Endodermal cell (in vitro differentiated cells): ENCODE data around the gene PARP12. TPM values are rescaled to one million over a fixed set of nuclear protein-coding genes. Genes with fewer than 3 reads are reported as not detected.

Source experiments
- DNase-seq: peaks from one replicate; pipeline ENCODE4 v3.0.0-alpha.2; 2017
- H3K27ac ChIP-seq: 2 replicates; pipeline ENCODE4 v1.5.1; 2013; ENCODE audit warnings: mild to moderate bottlenecking, low read depth, low read length, moderate library complexity
- H3K27me3 ChIP-seq: 2 replicates; pipeline ENCODE4 v1.6.1; 2013; ENCODE audit warnings: mild to moderate bottlenecking, low read length, moderate library complexity; ENCODE audit not compliant: insufficient read depth, control insufficient read depth, poor library complexity, severe bottlenecking
- H3K36me3 ChIP-seq: 2 replicates; pipeline ENCODE4 v1.7.0; 2013; ENCODE audit warnings: mild to moderate bottlenecking, low read length, moderate library complexity; ENCODE audit not compliant: control insufficient read depth, insufficient read depth
- H3K4me1 ChIP-seq: one replicate; pipeline ENCODE4 v1.7.0; 2013; ENCODE audit warnings: low read length; ENCODE audit not compliant: control insufficient read depth, insufficient read depth
- H3K4me3 ChIP-seq: 2 replicates; pipeline ENCODE4 v1.5.1; 2013; ENCODE audit warnings: mild to moderate bottlenecking, low read length, moderate library complexity
- H3K9ac ChIP-seq: 2 replicates; pipeline ENCODE4 v1.6.1; 2013; ENCODE audit warnings: mild to moderate bottlenecking, low read length, moderate library complexity; ENCODE audit not compliant: poor library complexity, severe bottlenecking; ENCODE audit errors: extremely low read depth
- H3K9me3 ChIP-seq: 2 replicates; pipeline ENCODE4 v1.6.1; 2013; ENCODE audit warnings: mild to moderate bottlenecking, low read length, moderate library complexity; ENCODE audit not compliant: control insufficient read depth
- H3K27ac Mint-ChIP-seq: 2 replicates; pipeline ENCODE4 v1.8.0; 2020; ENCODE audit warnings: mixed read lengths
- H3K27me3 Mint-ChIP-seq: 2 replicates; pipeline ENCODE4 v1.8.0; 2021; ENCODE audit warnings: mild to moderate bottlenecking, mixed read lengths; ENCODE audit not compliant: insufficient read depth
- H3K36me3 Mint-ChIP-seq: 2 replicates; pipeline ENCODE4 v1.8.0; 2020; ENCODE audit warnings: low read depth, mixed read lengths
- H3K4me1 Mint-ChIP-seq: 2 replicates; pipeline ENCODE4 v1.8.0; 2020; ENCODE audit warnings: mixed read lengths
- H3K4me3 Mint-ChIP-seq: 2 replicates; pipeline ENCODE4 v1.8.0; 2020; ENCODE audit warnings: mild to moderate bottlenecking, moderate library complexity, mixed read lengths
- H3K9me3 Mint-ChIP-seq: 2 replicates; pipeline ENCODE4 v1.8.0; 2020; ENCODE audit warnings: mild to moderate bottlenecking, mixed read lengths
- CTCF ChIP-seq: fragments of 200-600 bp; sonication (generic); conservative IDR thresholded peaks from 2 replicates; pipeline ENCODE4 v1.5.0; 2021; ENCODE audit warnings: antibody characterized with exemption, mild to moderate bottlenecking
- WGBS, 2 experiments: methylation state at CpG; one replicate each; pipeline versions ENCODE4 v1.1.5 to v1.1.7; 2013; ENCODE audit warnings: missing lambda C conversion rate in 2 of 2, mixed read lengths in 1 of 2; ENCODE audit not compliant: insufficient coverage in 1 of 2, insufficient read length in 1 of 2; 5-methylcytosine and 5-hydroxymethylcytosine counted together
- total RNA-seq, 2 donors: library from RNA; stranded (reverse); fragmentation: NEBNext Ultra II Directional in 1 of 2; extraction: Animal tissue kit (Norgen Biotek cat#: 25700) in 1 of 2; gene quantifications; 2 replicates in 1 of 2; 3 replicates in 1 of 2; pipeline ENCODE4 v1.2.1, GENCODE V29; 2021

Gene PARP12
- total RNA-seq, 2 donors from 2014 or later, result 9.4 to 10.4 TPM

GRCh38 chr7:140009735-140010134, 53.0 kb downstream of the PARP12 start:
- no peak for TF ChIP-seq CTCF
- H3K4me1 Mint-ChIP-seq, result peaks cover 29% of the 10 kb centered on the region
- Histone ChIP-seq H3K9me3 (no peaks in the 10 kb centered on the region), H3K36me3 (no peaks in the 10 kb centered on the region), H3K27ac (no peak overlapping the region), H3K27me3 (no peaks in the 10 kb centered on the region), H3K4me1 (peaks cover 5% of the 10 kb centered on the region), H3K9ac (no peak overlapping the region), H3K4me3 (no peak overlapping the region)
- H3K27ac Mint-ChIP-seq, result no peak overlapping the region
- 90% methylated on average over 11 of the region's 11 CpGs; no CpG with 5 or more reads in 1 of the 2 experiments for WGBS, 2 experiments
- H3K27me3 Mint-ChIP-seq, result peaks cover 4% of the 10 kb centered on the region
- H3K36me3 Mint-ChIP-seq, result no peaks in the 10 kb centered on the region
- no peak for DNase-seq
- no peaks in the 10 kb centered on the region for H3K9me3 Mint-ChIP-seq
- no peak overlapping the region for H3K4me3 Mint-ChIP-seq

GRCh38 chr7:140008755-140009610, 53.8 kb downstream of the PARP12 start:
- no peak for TF ChIP-seq CTCF
- no peak overlapping the region for H3K4me3 ChIP-seq
- peaks cover 29% of the 10 kb centered on the region for H3K4me1 Mint-ChIP-seq
- WGBS, 2 experiments, result 92 to 93% methylated on average over 9 to 16 of the region's 16 CpGs
- no peaks in the 10 kb centered on the region for H3K36me3 Mint-ChIP-seq
- H3K9ac ChIP-seq, result no peak overlapping the region
- no peaks in the 10 kb centered on the region for H3K27me3 ChIP-seq
- peaks cover 4% of the 10 kb centered on the region for H3K27me3 Mint-ChIP-seq
- no peak overlapping the region for H3K27ac ChIP-seq
- H3K4me3 Mint-ChIP-seq, result no peak overlapping the region
- DNase-seq, result no peak
- no peaks in the 10 kb centered on the region for H3K36me3 ChIP-seq
- no peaks in the 10 kb centered on the region for H3K9me3 ChIP-seq
- peaks cover 5% of the 10 kb centered on the region for H3K4me1 ChIP-seq
- H3K9me3 Mint-ChIP-seq, result no peaks in the 10 kb centered on the region
- H3K27ac Mint-ChIP-seq, result no peak overlapping the region

GRCh38 chr7:140007051-140007690, 55.6 kb downstream of the PARP12 start:
- H3K9me3 ChIP-seq, result no peaks in the 10 kb centered on the region
- no peak overlapping the region for H3K4me3 Mint-ChIP-seq
- H3K9ac ChIP-seq, result no peak overlapping the region
- H3K4me1 ChIP-seq, result no peaks in the 10 kb centered on the region
- H3K4me3 ChIP-seq, result no peak overlapping the region
- no peak for TF ChIP-seq CTCF
- H3K27ac Mint-ChIP-seq, result no peak overlapping the region
- peaks cover 4% of the 10 kb centered on the region for H3K27me3 Mint-ChIP-seq
- H3K27me3 ChIP-seq, result no peaks in the 10 kb centered on the region
- no peaks in the 10 kb centered on the region for H3K9me3 Mint-ChIP-seq
- no peak for DNase-seq
- no peaks in the 10 kb centered on the region for H3K36me3 ChIP-seq
- H3K36me3 Mint-ChIP-seq, result no peaks in the 10 kb centered on the region
- 90 to 97% methylated on average over 8 to 11 of the region's 11 CpGs for WGBS, 2 experiments
- H3K27ac ChIP-seq, result no peak overlapping the region
- peaks cover 17% of the 10 kb centered on the region for H3K4me1 Mint-ChIP-seq
